ENCODE measurements around the gene KIAA0513.

- no peak for TF ChIP-seq REST (IDR thresholded peaks at IDR 0.05; ENCODE audit: insufficient read depth in 1 of 2, low read depth in 2 of 2, low read length in 2 of 2)
- TF ChIP-seq POLR2AphosphoS5 (IDR thresholded peaks at IDR 0.05; ENCODE audit: low read depth, low read length) = no peak
These were observed 36.8 kb upstream of the KIAA0513 start for GRCh38 chr16:84990782-84991181.
